Activated CD4-positive, alpha-beta T cell treated with anti-CD3 and anti-CD28 coated beads, Interleukin-2, amount 50 U/mL, for 4 hours (primary cell): ENCODE measurements around the gene MRGPRD.

Experiments used
- DNase-seq, 2 experiments: peaks; one replicate each; pipeline ENCODE4 v3.0.0-alpha.2; 2020

The MRGPRD gene, protein sequence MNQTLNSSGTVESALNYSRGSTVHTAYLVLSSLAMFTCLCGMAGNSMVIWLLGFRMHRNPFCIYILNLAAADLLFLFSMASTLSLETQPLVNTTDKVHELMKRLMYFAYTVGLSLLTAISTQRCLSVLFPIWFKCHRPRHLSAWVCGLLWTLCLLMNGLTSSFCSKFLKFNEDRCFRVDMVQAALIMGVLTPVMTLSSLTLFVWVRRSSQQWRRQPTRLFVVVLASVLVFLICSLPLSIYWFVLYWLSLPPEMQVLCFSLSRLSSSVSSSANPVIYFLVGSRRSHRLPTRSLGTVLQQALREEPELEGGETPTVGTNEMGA

DNA sequence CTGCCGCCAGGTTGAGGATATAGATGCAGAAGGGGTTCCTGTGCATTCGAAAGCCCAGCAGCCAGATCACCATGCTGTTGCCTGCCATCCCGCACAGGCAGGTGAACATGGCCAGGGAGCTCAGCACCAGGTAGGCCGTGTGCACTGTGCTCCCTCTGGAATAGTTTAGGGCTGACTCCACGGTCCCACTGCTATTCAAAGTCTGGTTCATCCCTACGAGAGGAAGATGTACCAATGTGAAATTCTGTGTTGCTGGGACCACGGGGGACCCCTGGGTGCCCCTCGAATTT, at the start of gene MRGPRD:
Gene MRGPRD (minus strand): TSS at position 211 of the 290 bp plus-strand sequence. CDS start 0 bp downstream, at position 211.
- no peak for DNase-seq

DNA sequence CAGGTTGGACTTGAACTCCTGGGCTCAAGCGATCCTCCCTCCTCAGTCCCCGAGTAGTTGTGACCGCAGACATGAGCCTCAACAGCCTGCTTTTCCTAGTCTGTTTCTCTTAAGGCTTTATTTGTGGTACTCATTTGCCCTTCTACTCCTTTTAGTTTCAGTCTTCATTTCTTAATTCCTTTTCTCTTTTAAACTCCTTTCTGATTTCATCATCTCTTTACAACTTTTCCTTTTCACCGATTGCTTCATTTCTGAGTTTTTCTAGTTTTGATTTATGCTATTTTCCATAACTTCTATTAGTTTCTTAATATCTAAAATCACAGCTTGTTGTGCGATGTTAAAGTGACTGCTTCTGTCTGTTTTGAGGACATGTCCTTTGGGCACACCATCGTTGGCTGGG, 49.5 kb upstream of the MRGPRD start:
- DNase-seq, result no peak

DNA sequence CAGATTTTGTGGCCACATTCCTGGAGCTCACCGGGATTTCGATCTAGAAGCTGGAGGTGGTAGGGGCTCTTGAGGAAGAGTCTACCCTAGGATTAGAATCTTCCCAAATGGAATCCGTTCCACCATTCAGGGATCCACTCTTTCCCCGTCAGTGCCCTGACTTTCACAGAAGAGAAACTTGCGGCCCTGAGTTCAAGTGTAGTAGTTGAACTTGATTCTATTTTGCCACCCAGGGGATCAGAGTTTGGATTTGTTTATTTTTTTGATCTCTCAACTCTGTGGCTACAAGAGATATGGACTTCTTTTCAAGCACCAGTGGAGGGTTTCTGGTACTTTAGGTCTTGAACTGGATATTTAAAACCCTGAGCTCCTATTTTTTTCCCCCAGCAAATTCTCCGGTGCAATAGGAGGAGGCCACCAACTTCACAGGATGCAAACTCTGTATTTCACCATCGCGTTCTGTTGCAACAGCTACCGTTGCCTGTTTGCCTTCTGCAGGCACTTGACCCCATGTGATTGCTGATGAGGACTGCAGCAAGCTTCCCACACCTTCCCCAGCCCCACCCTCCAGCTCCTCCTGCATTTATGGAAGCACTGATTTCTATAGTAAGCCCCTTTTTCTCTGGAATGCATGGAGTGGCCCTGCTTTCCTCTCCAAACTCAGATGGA, 47.1 kb upstream of the MRGPRD start:
- DNase-seq, result no peak

DNA sequence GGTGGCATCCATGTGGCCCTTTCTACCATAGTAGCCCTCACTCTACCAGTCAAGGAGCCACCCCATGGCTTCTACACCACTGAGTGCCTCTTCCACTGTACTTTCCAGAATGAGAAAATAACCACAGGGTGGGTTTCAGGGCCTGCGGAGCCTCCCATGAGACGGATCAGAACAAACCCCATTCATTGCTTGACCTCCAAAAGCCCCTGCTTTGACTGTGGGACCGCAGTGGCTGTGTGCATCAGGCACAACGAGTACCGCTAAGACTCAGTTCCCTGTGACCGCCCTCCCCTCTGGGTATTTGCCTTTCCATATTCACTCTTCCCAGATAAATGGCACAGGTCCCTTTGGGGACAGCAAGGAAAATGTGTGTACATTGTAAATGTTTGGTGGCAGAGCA, 43.7 kb upstream of the MRGPRD start:
- DNase-seq, result no peak

DNA sequence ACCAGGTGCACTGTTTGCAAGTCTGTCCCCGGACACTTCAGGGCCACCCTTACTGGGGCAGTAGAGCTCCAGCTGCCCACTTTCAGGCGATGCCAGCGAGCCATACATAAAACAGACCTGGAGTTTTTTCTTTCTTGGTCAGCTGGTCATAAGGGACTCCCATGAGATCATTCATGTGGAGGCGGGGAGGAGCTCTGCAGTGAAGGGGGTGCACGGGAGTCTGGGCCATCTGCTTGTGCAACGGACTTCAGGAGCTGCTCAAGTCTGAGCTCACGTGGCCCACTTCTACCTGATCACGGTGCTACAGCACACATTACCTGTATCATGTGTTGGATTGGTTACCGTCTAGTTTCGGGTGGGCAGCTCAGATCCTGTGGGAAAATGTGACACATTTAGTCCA, 41.5 kb upstream of the MRGPRD start:
- DNase-seq, result no peak

DNA sequence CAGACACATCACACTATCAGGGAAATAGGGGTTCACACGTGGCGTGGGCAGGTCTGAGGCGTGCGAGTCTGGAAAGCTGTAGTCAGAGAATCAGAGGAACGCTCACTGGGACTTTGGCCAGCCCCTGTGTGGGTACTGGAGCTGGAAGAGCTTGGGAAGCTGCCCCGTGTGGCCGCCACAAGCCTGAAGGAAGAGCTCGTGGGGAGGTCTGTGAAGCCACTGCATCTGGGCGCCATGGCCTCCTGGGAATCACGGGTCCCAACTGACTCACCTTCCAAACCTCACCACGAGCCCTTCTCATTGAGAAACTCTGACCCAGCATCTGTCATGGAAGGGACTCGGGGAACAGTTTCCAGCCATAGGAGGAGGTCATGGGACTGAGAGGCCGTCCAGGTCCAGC, 38.1 kb upstream of the MRGPRD start:
- no peak for DNase-seq

DNA sequence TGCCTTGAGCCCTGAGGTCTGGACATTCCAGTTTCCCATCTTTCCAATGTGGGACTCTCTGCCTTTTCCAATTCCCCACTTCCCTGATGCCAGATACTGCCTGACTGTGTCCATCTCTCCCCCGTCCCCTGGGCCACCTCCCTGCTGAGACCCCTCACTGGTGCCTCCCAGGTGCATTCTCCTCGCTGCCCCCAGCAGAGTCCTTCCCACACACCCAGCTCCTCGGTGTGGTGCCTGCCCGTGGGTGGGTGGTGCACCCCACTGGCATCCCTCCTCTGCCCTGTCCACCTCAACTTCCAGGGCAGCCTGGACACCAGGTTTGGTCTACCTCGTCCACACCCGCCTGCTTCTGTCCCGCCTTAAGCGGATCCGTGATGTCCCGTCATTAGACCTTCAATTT, 37.2 kb upstream of the MRGPRD start:
- no peak for DNase-seq

DNA sequence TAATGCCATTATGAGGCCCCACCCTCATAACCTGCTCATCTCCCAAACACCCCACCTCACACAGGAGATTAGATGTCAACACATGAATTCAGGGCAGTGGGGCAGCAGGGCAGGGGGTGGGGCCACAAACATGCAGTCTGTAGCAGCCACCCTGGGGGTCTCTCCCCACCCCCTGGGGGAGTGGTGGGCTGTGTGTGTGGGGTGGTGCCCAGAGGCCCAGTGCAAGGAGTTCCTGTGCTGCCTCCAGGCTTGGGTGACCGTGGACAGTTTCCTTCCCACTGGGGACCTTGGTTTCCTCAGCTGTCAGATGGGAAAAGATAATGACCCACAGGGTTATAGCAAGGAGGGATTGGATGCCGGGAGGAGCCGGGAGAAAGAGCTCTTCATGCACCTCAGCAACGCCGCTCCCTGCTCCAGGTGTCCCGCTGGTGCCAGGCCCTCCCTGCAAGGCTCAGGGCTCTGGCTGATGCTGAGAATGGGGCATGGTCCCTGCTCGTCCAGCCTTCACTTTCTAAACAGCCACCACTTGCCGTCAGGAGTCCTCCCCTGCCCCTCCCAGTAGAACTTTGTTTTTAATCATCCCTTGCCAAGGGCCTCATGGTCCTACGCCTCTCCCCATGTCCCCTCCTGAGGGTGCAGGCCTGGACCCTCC, 34.2 kb upstream of the MRGPRD start:
- DNase-seq, result no peak

DNA sequence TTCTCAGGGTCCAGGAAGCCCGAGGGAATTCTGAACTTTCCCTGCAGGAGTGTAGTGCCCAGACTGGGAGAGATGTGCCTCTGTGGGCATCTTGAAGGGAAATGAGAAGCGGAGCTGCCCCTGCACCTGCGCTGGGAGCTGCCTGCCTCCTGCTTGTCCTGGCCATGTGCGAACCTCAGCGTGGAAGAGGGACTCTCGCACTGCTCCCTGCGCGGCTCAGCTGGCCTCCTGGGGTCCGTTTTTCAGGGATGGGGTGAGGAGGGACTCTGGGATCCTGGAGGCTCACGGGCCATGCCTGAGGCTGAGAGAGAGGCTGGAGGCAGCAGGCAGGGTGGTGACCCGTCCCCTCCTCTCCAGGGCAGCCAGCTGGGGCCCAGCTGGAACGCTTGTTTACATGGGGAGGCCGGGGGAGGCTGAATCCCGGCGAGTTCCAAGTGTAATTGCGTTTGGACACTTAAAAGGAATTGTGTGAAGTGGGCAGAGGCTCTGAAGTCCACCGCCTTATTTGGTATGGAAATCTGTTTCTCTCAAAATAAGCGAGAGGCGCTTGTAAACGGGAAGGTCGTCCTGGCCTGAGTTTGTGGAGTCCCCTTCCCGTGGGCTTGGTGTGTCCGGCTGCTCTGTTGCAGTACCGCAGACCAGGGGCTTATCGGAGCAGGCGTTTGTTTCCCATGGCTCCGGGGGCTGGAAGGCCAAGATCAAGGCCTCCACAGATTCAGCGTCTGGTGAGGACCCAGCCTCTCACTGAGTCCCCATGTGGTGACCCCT, 33.5 kb upstream of the MRGPRD start:
- no peak for DNase-seq

DNA sequence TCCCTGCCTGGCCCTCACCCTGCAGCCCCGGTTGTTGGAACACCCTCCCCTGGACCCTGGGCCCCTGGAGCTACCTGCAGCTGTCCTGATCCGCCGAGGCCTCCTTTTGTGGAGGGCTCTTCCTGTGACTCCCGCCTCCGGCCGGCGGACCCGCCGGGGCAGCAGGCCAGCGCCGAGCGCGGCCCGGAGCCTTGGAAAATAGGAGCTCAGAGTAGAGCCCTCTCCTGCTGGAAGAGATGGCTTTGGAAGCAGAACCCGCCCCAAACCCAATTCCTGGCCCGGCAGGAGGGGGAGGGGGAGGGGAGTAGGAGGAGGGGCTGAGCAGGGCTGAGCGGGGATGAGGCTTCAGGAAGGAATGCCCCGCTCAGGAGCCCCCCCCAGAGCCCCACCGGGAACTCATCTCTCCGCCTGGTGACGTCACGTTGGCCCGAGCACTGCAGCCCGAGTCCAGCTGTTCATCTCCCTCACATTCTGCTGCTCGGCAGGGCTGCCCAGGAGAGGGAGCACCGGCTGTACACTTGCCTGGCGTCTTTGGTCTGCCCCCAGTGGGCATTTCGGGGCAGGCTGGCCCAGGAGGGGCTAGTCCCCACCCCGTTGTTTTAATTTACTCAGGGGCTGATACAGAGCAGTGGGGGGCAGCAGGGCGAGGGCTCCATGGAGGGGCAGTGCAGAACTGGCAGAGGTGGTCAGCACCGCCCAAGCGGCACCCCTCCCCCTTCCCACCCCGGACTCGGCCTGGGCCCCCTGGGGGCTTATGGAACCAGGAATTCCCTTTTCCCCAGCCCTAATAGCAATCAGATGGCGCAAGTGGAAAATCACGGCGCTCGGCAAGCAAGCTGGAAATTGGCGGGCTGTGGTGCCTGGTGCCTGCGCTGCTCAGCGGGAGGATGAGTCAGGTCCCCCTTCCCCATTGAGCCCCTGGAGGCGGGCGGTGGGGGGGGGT, 32.5 kb upstream of the MRGPRD start, which contains the start of gene MRGPRF:
Gene MRGPRF (minus strand): TSS at position 238 of the 943 bp plus-strand sequence. CDS start 3,345 bp downstream, outside the sequence.
- DNase-seq, result no peak

DNA sequence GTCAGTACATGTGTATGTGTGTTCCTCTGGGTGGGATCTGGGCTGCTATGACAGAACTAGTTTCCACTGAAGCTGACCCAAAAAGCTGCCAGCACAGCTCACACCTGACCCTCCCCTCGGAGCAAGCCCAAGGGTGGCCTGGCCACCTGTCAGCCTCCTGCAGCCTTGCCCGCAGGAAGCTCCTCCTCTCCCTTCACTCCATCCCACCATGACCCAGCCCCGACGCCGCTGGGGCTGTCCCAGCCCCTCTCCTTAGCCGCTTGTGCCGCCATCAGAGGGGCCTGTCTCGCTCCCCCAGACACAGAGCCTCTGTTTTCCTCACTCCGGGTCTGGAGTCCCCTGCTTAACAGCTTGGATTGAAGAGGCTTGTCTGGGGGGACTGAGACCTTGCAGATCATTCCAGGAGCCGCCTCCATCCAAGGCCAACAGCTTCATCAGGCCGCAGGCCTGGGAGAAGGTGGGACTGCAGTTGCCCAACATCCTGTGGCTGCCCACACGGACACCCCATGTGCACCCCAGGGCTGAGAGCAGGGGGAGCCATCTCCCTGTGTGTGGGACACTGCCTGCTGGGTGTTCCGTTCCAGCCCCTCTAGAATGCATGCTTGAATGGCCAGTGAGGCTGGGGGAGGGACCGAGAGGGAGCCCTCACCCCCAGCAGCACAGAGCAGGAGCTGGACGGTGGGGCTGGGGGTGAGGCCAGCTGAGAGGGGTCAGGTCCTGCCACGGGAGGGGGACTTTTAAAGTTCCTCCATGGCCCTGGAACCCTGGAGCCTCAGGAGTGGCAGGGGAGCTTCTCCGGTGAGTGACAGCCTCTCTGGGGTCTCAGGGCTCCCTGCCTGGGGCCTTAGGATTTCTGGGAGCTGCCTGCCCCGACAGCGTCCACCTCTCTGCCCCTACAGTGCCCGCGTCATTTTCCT, 31.6 kb upstream of the MRGPRD start:
- DNase-seq, result no peak

DNA sequence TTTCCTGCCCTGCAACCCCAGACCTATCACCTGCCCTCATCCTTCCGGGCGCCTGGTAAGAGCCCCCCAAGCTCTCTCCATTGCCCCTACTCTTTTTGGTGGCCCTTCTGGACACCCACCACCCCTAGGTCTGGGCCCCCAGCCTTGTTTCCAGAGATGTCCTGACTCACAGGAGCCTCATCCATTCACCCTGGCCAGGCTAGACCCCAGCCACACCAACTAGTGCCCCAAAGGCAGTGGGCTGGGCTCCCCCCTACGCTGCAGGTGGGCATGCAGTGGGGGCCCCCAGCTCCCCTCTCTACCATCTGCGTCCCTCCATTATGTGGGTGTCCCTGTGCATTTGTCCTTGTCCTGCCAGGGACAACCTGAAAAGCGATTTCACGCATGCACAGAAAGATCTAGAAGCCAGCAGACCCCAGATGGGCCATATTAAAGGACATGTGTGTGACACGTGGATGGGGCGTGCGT, 30.9 kb upstream of the MRGPRD start:
- no peak for DNase-seq

DNA sequence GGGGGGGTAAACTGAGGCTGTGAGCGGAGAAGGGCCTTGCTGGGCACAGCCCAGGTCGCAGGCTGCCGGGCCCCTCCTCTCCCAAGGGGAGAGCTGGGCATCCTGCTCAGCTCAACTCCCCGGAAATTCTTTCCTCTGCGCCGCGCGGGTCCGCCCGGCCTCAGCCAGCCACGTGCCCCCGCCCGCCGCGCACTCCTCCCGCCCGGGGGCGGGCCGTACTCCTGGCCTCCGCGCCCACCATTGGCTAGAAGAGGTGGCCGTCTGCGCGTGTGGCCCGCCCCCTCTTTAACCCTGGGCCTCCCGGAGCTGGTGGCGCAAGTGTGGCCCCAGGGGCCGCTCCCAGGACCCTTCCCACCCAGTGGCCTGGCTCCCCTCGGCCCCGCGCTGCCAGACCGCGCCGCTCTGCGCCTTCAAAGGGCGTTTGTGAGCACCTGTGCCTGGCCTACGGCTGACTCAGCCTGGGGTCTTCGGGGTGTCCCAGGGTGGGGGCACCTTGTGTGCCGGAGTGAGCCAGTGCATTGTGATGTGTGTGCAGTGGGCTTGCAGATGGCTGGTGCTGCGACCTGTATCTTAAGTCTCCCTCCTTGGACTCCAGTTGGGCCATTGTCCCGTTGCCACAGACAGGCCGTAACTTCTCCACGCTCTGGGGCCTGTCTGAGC, 30.3 kb upstream of the MRGPRD start:
- no peak for DNase-seq

DNA sequence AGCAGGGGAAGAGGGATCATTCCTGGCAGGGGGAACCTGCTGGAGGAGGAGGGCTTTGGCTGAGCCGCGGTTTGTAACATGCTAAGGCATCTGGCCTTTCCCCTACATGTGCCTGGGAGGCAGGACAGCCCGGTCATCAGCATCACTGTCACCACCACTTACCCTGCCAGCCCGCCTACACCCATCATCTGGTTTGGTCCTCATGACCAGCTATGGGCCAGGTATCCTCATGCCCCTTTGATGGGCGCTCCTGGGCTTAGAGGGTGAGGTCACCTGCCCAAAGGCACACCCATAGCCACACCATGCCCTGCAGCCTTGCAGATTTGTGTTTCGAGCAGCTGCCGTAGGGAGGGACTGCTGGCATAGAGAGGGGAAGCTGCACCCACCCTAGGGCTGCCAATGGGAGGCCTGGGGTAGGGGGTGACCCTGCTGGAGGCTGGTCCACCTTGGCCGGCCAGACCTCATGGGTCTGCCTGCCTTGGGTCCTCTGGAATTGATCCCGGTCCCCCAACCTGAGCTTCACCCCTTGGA, 29.6 kb upstream of the MRGPRD start:
- no peak for DNase-seq

DNA sequence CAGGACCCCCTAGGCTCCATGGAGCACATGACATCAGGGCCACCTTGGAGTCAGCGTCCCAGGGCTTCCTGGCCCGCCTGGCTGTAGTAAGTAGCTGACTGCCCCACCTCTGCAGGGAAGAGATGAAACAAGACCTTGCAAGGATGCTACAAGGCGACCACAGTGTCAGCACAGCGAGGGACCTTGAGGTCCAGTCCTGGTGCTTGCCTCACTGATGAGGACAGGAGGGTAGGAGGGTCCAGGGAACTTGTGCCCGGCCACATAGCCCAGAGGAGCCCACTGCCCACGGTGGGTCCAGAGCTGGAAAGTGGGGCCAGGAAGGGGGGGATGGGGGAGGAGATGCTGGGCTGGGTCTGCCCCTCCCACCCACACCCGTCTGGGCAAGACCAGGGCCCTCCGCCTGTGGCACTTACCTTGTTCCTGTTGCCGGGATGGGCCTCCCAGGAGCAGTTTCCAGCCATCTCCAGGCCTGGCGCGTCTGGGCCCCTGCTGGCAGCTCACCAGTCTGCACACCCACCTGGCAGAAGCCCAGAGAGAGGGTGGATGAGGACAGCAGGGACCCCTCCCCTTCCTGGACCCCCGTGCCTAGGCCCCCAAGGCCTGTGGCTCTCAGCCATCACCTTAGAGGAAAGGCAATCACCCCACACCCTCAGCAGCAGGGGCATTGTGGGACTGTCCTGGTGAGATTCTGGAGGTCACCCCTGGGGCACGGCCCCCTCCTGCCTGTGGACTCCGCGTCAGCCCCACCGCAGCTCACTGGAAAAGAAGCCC, 28.8 kb upstream of the MRGPRD start:
- DNase-seq, result no peak

DNA sequence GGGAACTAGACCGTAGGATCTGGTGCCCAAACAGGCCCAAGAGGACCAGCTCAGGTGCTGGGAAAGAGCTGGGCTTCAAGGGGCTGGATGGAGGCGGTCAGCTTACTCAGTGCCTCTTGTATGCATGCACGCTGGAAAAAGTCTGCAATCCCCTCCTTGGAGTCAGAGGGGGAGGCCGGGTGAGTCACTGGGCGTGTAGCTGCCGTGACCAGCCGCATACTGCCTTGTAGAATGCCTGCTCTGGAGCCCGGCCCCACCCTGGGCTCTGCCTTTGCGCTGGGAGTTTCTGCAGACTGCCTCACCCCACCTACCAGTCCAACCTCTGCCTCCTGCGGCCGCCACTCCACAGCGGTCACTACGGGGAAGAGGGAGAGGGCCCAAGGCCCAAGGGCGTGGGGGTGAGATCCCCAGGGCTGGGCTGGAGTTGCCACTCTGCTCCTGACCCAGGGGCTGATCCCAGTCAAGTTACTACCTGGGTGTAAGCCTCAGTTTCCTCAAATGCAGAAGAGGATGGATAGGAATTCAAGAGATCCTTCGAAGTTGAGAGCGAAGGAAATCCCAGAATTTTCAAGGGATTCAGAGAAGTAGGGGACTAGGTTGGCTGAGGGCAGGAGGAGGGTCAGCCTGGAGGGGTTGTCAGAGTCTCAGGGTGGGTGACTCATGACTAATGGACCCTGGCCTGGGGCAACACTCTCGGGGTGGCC, 28.1 kb upstream of the MRGPRD start:
- DNase-seq, result no peak

DNA sequence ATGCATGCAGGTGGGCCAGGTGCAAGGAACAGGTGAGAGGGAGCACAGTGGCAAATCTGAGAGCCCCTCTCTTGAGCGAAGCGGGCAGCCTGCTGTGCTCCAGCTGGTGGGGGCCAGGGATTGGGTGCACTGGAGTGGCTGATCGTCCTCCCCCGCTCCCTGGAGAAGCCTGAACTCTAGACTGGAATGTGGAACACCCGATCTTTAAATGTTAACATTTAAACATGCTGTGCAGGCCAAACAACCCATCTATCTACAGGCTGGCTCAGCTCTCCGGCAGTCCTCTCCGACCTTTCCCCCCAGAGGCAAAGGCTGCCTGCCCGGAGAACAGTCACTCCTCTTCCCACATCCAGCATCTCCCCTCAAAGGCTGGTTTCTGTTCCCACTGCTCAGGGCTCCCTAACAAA, 27.2 kb upstream of the MRGPRD start:
- DNase-seq, result no peak

DNA sequence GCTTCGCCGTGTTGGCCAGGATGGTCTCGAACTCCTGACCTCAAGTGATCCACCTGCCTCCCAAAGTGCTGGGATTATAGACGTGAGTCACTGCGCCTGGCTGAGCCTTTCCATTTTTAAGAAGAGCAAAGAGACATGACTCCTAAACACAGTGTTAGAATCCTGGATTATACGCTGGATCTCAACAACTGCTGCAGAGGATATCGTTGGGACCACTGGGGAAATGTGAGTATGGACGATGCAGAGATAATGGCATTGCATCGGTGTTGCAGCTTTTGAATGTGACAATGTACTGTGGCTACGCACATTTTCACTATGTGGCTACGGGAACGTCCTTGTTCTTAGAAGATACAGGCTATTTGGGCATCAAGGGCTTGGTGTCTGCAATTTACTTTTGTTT, 26.0 kb upstream of the MRGPRD start:
- no peak for DNase-seq
